WERI-Rb-1 (cell line): ENCODE results near the gene CCDC17.

ENCODE experiments used
- DNase-seq: peaks from one replicate; pipeline ENCODE4 v3.0.0-alpha.2; 2020
- H3K27ac ChIP-seq: fragments of 250-450 bp; sonication (Bioruptor Pico); 2 replicates; pipeline ENCODE4 v1.5.1; 2020; ENCODE audit warnings: mild to moderate bottlenecking, moderate library complexity
- H3K27me3 ChIP-seq: fragments of 250-450 bp; sonication (Bioruptor Pico); 2 replicates; pipeline ENCODE4 v1.5.1; 2021; ENCODE audit warnings: mild to moderate bottlenecking, low read depth, moderate library complexity; ENCODE audit not compliant: insufficient read depth, severe bottlenecking
- H3K36me3 ChIP-seq: fragments of 250-450 bp; sonication (Bioruptor Pico); 2 replicates; pipeline ENCODE4 v1.5.1; 2020; ENCODE audit warnings: mild to moderate bottlenecking, moderate library complexity
- H3K4me3 ChIP-seq: 2 replicates; pipeline ENCODE4 v1.5.1; 2011; ENCODE audit warnings: low read depth, mild to moderate bottlenecking, control low read depth, low read length
- H3K9me3 ChIP-seq: fragments of 250-450 bp; sonication (Bioruptor Pico); 2 replicates; pipeline ENCODE4 v1.5.1; 2021; ENCODE audit warnings: mild to moderate bottlenecking, moderate library complexity; ENCODE audit not compliant: severe bottlenecking
- CTCF ChIP-seq: IDR thresholded peaks from 2 replicates; pipeline ENCODE4 v1.5.1; 2011; ENCODE audit warnings: low read depth, mild to moderate bottlenecking, control low read depth, inconsistent platforms, low read length

Gene CCDC17

GRCh38 chr1:45666836-45667235 is 43.0 kb upstream of the CCDC17 start:
- no peak overlapping the region for H3K4me3 ChIP-seq
- peaks cover 5% of the 10 kb centered on the region for H3K36me3 ChIP-seq
- no peak for TF ChIP-seq CTCF
- H3K9me3 ChIP-seq = no peaks in the 10 kb centered on the region
- no peak overlapping the region for H3K27ac ChIP-seq
- DNase-seq = no peak
- H3K27me3 ChIP-seq = no peaks in the 10 kb centered on the region

GRCh38 chr1:45660336-45660735 is 36.5 kb upstream of the CCDC17 start:
- DNase-seq = no peak
- H3K36me3 ChIP-seq = peaks cover 58% of the 10 kb centered on the region
- no peak for TF ChIP-seq CTCF

GRCh38 chr1:45659222-45659621 is 35.4 kb upstream of the CCDC17 start:
- peaks cover 69% of the 10 kb centered on the region for H3K36me3 ChIP-seq
- no peaks in the 10 kb centered on the region for H3K9me3 ChIP-seq
- no peaks in the 10 kb centered on the region for H3K27me3 ChIP-seq
- H3K4me3 ChIP-seq = no peak overlapping the region
- DNase-seq = no peak
- no peak for TF ChIP-seq CTCF
- H3K27ac ChIP-seq = no peak overlapping the region

More at GRCh38 chr1:45660336-45660735, 36.5 kb upstream of the CCDC17 start:
- Histone ChIP-seq H3K27me3 (no peaks in the 10 kb centered on the region), H3K4me3 (no peak overlapping the region), H3K9me3 (no peaks in the 10 kb centered on the region), H3K27ac (no peak overlapping the region)

GRCh38 chr1:45658171-45658570 is 34.3 kb upstream of the CCDC17 start:
- H3K27ac ChIP-seq = no peak overlapping the region
- peaks cover 76% of the 10 kb centered on the region for H3K36me3 ChIP-seq
- H3K4me3 ChIP-seq = no peak overlapping the region
- no peak for TF ChIP-seq CTCF
- H3K9me3 ChIP-seq = no peaks in the 10 kb centered on the region
- H3K27me3 ChIP-seq = no peaks in the 10 kb centered on the region
- DNase-seq = no peak

- no peak for TF ChIP-seq CTCF
- no peaks in the 10 kb centered on the region for H3K9me3 ChIP-seq
- H3K27ac ChIP-seq = no peak overlapping the region
- no peak for DNase-seq
- no peak overlapping the region for H3K4me3 ChIP-seq
- H3K36me3 ChIP-seq = peaks cover 86% of the 10 kb centered on the region
- no peaks in the 10 kb centered on the region for H3K27me3 ChIP-seq
Observed at GRCh38 chr1:45656573-45657226, 32.8 kb upstream of the CCDC17 start.
